Endothelial cell of umbilical vein (primary cell): ENCODE measurements around the gene DMRTC2. TPM values are rescaled to one million over a fixed set of nuclear protein-coding genes. Genes with fewer than 3 reads are reported as not detected.
A peak's percentile ranks its signal among the peaks of the same experiment; 100 is the strongest.

Experiments used
- BruUV-seq: library from RNA; stranded (reverse); fragments of 400-500 nt; replicated peaks from 2 replicates; lab custom pipeline; 2021; lab: Mats Ljungman, UMichigan
- CTCF ChIA-PET: fragments of 300-600, 350-600 bp; sonication (Branson Sonifier 250); formaldehyde crosslinking; loops from one replicate; lab custom pipeline; 2021; ENCODE audit warnings: antibody characterized with exemption, inconsistent platforms; lab: Charles Lee
- POLR2A ChIA-PET: fragments of 300-600, 350-600 bp; sonication (Branson Sonifier 250); formaldehyde crosslinking; loops from one replicate; lab custom pipeline; 2021; ENCODE audit warnings: antibody characterized with exemption, inconsistent platforms; lab: Charles Lee
- DNase-seq: peaks from one replicate; pipeline ENCODE4 v3.0.0-alpha.2; 2011; ENCODE audit warnings: low read depth, low spot score
- FAIRE-seq: peaks from 2 replicates; lab custom pipeline; 2011; peaks lifted over from hg19 to GRCh38; lab: Jason Lieb, UNC
- H2AFZ ChIP-seq: 2 replicates; pipeline ENCODE4 v1.6.0; 2012; ENCODE audit warnings: low read depth, low read length, control low read depth, inconsistent platforms
- H3K27ac ChIP-seq: 2 replicates; pipeline ENCODE4 v1.5.1; 2011; ENCODE audit warnings: low read depth, mild to moderate bottlenecking, control low read depth, low read length, moderate library complexity; ENCODE audit not compliant: insufficient read depth
- H3K27me3 ChIP-seq, 2 experiments: 2 replicates each; pipeline versions ENCODE4 v1.6.0 to v1.6.1; 2011; ENCODE audit warnings: low read length in 2 of 2, mixed read lengths in 1 of 2; ENCODE audit not compliant: control insufficient read depth in 2 of 2, insufficient read depth in 2 of 2
- H3K36me3 ChIP-seq, 2 experiments: 2 replicates in 1 of 2; 3 replicates in 1 of 2; pipeline ENCODE4 v1.5.1; 2011; ENCODE audit warnings: low read length in 2 of 2, mild to moderate bottlenecking in 1 of 2, moderate library complexity in 1 of 2; ENCODE audit not compliant: control insufficient read depth in 2 of 2, insufficient read depth in 2 of 2; ENCODE audit errors: extremely low read depth in 1 of 2
- H3K4me1 ChIP-seq: 3 replicates; pipeline ENCODE4 v1.5.1; 2011; ENCODE audit warnings: mild to moderate bottlenecking, low read length; ENCODE audit not compliant: control insufficient read depth, insufficient read depth; ENCODE audit errors: extremely low read depth
- H3K4me2 ChIP-seq: 2 replicates; pipeline ENCODE4 v1.6.1; 2011; ENCODE audit warnings: low read length, control low read depth, mixed read lengths; ENCODE audit not compliant: insufficient read depth
- H3K4me3 ChIP-seq, 3 experiments: fragments of 200-600 bp in 1 of 3; sonication (generic), shearing (Covaris generic) in 1 of 3; replicated peaks in 1 of 3; 2 replicates each; pipeline ENCODE4 v1.5.1; 2011 to 2016; ENCODE audit warnings: control low read depth in 3 of 3, low read length in 3 of 3, mild to moderate bottlenecking in 2 of 3, inconsistent platforms in 1 of 3, low read depth in 1 of 3, moderate library complexity in 1 of 3; ENCODE audit not compliant: insufficient read depth in 1 of 3
- H3K79me2 ChIP-seq: 2 replicates; pipeline ENCODE4 v1.6.0; 2012; ENCODE audit warnings: low read length, inconsistent platforms; ENCODE audit not compliant: control insufficient read depth, insufficient read depth
- H3K9ac ChIP-seq: replicated peaks from 2 replicates; pipeline ENCODE3; 2011; ENCODE audit warnings: low read length, control low read depth; ENCODE audit not compliant: insufficient read depth; ENCODE audit errors: extremely low read depth
- H3K9me1 ChIP-seq: replicated peaks from 3 replicates; pipeline ENCODE4 v1.6.0; 2011; ENCODE audit warnings: mild to moderate bottlenecking, low read length; ENCODE audit not compliant: control insufficient read depth, insufficient read depth; ENCODE audit errors: extremely low read depth
- H3K9me3 ChIP-seq: replicated peaks from 2 replicates; pipeline ENCODE4 v1.5.1; 2012; ENCODE audit warnings: low read length, inconsistent platforms; ENCODE audit not compliant: control insufficient read depth, insufficient read depth
- H4K20me1 ChIP-seq: replicated peaks from 2 replicates; pipeline ENCODE3; 2011; ENCODE audit warnings: mild to moderate bottlenecking, low read length; ENCODE audit not compliant: control insufficient read depth, insufficient read depth; ENCODE audit errors: extremely low read depth
- CTCF ChIP-seq, 2 donors: IDR thresholded peaks; 1 replicate in 1 of 2; 2 replicates in 1 of 2; pipeline ENCODE4 v1.5.1; 2011; ENCODE audit warnings: low read length in 2 of 2, mild to moderate bottlenecking in 2 of 2, moderate library complexity in 2 of 2, control low read depth in 1 of 2, inconsistent platforms in 1 of 2, low read depth in 1 of 2; ENCODE audit not compliant: insufficient read depth in 1 of 2; ENCODE audit errors: extremely low read depth in 1 of 2
- EZH2 ChIP-seq: IDR thresholded peaks from 2 replicates; pipeline ENCODE4 v1.6.1; 2012; ENCODE audit warnings: borderline replicate concordance, low read depth, mild to moderate bottlenecking, moderate library complexity, low read length, inconsistent platforms; ENCODE audit not compliant: severe bottlenecking
- FOS ChIP-seq: IDR thresholded peaks from 2 replicates; pipeline ENCODE4 v1.6.1; 2011; ENCODE audit warnings: mild to moderate bottlenecking, low read length, moderate library complexity, borderline replicate concordance; ENCODE audit not compliant: insufficient read depth
- GATA2 ChIP-seq: IDR thresholded peaks from 2 replicates; pipeline ENCODE4 v1.7.0; 2011; ENCODE audit warnings: low read depth, mild to moderate bottlenecking, moderate library complexity, mixed read lengths, low read length; ENCODE audit not compliant: insufficient read length, insufficient read depth
- JUN ChIP-seq: IDR thresholded peaks from 2 replicates; pipeline ENCODE4 v1.6.1; 2011; ENCODE audit warnings: borderline replicate concordance, low read depth; ENCODE audit not compliant: insufficient read length, insufficient read depth
- MAX ChIP-seq: IDR thresholded peaks from 2 replicates; pipeline ENCODE4 v1.6.1; 2011; ENCODE audit not compliant: insufficient read depth, insufficient read length
- MYC ChIP-seq: IDR thresholded peaks from one replicate; pipeline ENCODE4 v1.6.1; 2011; ENCODE audit warnings: mild to moderate bottlenecking, low read depth, low read length
- POLR2A ChIP-seq: IDR thresholded peaks from 2 replicates; pipeline ENCODE4 v1.6.1; 2012; ENCODE audit warnings: low read depth, mild to moderate bottlenecking, control low read depth, low read length
- POLR2AphosphoS5 ChIP-seq: IDR thresholded peaks from 2 replicates; pipeline ENCODE4 v1.6.1; 2012; ENCODE audit warnings: low read depth, mild to moderate bottlenecking, control low read depth, low read length, moderate library complexity; ENCODE audit not compliant: insufficient read depth
- dilution Hi-C: fragments of 300-500 bp; cut with MboI; formaldehyde crosslinking; loops from one replicate; pipeline ENCODE4 v1.15.0; 2019; ENCODE audit warnings: low sequenced_read_pairs; ENCODE audit not compliant: extremely low pct_ligation_motif_present
- intact Hi-C: fragments of 100-400 bp; cut with micrococcal nuclease; formaldehyde crosslinking; loops from one replicate; pipeline ENCODE4 v1.10.0; 2022
- polyA plus RNA-seq, 4 experiments: library from polyadenylated mRNA; depleted of rRNA in 3 of 4; stranded (reverse) in 3 of 4; unstranded in 1 of 4; fragments of >200 nt; gene quantifications; 2 replicates each; pipeline versions ENCODE4 v1.2.1 to v1.2.3, GENCODE V29; 2011 to 2012; ENCODE audit warnings: missing spikeins in 1 of 4
- total RNA-seq: library from RNA; stranded (reverse); gene quantifications from 2 replicates; pipeline ENCODE4 v1.2.3, GENCODE V29; 2021

Gene DMRTC2
- total and polyA plus RNA-seq, 2 donors (not counting 3 experiments of a cell fraction or from before 2014, with no cell fraction given), result not detected

DNA sequence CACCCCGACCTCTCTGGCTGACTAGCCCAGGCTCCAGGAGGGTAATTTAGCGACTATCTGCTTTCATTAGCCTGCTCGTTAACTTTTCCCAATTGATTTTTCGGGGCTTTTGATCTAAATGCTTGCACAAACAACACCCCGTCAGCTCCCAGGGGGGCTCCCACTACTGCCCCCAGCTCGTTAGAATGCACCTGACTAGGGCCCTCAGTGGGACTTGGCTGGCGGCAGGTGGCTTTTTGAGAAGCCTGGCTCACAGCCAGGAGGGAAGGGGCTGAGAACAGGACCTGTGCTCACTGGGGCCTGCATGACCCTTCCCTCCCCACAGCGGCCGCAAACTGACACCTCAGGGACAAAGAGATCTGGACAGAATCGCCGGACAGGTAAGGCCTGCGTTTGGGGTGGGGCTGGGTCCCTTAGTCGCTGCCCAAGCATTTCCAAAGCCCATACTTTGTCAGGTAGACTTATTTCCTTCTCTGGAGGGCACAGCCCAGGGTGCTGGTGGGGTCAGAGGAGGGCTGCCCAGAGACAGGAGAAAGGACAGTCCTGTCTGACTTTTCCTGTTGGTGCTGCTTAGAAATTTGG, 24.6 kb downstream of the DMRTC2 start:
- ChIA-PET POLR2A (interaction anchor here (1.1 to 1.9 kb wide), 2 partner anchors 9 to 81 kb away, joined by 3 to 7 read pairs; partner anchors contain the start of gene RPS19), CTCF (no interaction called here)
- Histone ChIP-seq H3K79me2 (peaks cover 40% of the 10 kb centered on the region), H3K9ac (no peak overlapping the region), H3K4me2 (no peak overlapping the region), H2AFZ (no peak overlapping the region), H3K4me3 (no peak overlapping the region), H3K9me1 (no peaks in the 10 kb centered on the region), H3K27me3 (no peaks in the 10 kb centered on the region), H3K36me3 (peaks cover 34 to 55% of the 10 kb centered on the region in 2 experiments), H3K4me1 (peaks cover 4% of the 10 kb centered on the region), H4K20me1 (no peaks in the 10 kb centered on the region), H3K27ac (no peak overlapping the region), H3K9me3 (no peaks in the 10 kb centered on the region)
- FAIRE-seq, result no peak
- dilution Hi-C loops, result no loop called here
- TF ChIP-seq POLR2A (peak; percentile 46), POLR2AphosphoS5 (no peak), CTCF (IDR thresholded peaks at IDR 0.05; ENCODE audit: extremely low read depth in 1 of 2, insufficient read depth in 1 of 2, low read depth in 1 of 2, low read length in 2 of 2) (no peak)
- intact Hi-C loops, result no loop called here
- BruUV-seq, result no TSS peak
- no peak for DNase-seq

DNA sequence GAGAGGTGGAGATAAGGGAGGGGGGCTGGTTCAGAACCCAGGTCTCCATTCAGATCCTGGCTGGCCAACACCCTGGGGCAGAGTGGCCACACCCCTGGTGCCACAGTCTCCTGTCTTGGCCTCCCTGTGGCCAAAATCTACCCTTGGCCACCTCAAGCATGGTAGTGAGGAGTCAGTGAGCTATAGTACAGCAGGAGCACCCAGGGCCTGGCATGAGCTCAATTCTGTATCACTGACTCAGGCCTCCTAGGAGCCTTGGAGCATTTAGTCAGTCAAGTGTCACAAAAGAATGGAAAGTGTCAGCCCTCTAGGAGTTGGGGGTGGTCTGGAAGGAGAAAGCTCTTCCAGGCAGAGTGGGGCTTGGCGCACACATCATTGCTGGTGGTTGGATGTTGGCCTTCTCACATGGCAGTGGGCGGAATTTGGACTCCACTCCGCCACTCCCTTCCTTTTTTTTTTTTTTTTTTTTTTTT, 25.6 kb downstream of the DMRTC2 start:
- Histone ChIP-seq H3K4me2 (no peak overlapping the region), H3K9ac (no peak overlapping the region), H2AFZ (no peak overlapping the region), H3K27ac (no peak overlapping the region), H4K20me1 (no peaks in the 10 kb centered on the region), H3K79me2 (peaks cover 31% of the 10 kb centered on the region), H3K9me3 (no peaks in the 10 kb centered on the region), H3K4me3 (no peak overlapping the region), H3K4me1 (peaks cover 2% of the 10 kb centered on the region), H3K36me3 (peaks cover 31 to 47% of the 10 kb centered on the region in 2 experiments), H3K27me3 (no peaks in the 10 kb centered on the region), H3K9me1 (no peaks in the 10 kb centered on the region)
- DNase-seq, result no peak
- ChIA-PET CTCF (no interaction called here), POLR2A (interaction anchor here (0.6 to 0.9 kb wide), 4 partner anchors 10 to 74 kb away, joined by 3 to 8 read pairs (median 5); partner anchors contain the start of gene RPS19)
- intact Hi-C loops (no loop called here), dilution Hi-C loops (no loop called here)
- no TSS peak for BruUV-seq
- FAIRE-seq, result no peak
- no peak for TF ChIP-seq FOS
- no peak for TF ChIP-seq JUN
- TF ChIP-seq MYC, result no peak
- no peak for TF ChIP-seq EZH2
- no peak for TF ChIP-seq POLR2AphosphoS5
- no peak for TF ChIP-seq MAX
- no peak for TF ChIP-seq GATA2
- TF ChIP-seq POLR2A, result peak; percentile 29
